ENCODE data around the gene PDE2A. TPM values are rescaled to one million over a fixed set of nuclear protein-coding genes. Genes with fewer than 3 reads are reported as not detected.

PDE2A gene
- total and polyA plus RNA-seq, 8 donors, result 3.5 to 548 (median 25.9) TPM

DNA sequence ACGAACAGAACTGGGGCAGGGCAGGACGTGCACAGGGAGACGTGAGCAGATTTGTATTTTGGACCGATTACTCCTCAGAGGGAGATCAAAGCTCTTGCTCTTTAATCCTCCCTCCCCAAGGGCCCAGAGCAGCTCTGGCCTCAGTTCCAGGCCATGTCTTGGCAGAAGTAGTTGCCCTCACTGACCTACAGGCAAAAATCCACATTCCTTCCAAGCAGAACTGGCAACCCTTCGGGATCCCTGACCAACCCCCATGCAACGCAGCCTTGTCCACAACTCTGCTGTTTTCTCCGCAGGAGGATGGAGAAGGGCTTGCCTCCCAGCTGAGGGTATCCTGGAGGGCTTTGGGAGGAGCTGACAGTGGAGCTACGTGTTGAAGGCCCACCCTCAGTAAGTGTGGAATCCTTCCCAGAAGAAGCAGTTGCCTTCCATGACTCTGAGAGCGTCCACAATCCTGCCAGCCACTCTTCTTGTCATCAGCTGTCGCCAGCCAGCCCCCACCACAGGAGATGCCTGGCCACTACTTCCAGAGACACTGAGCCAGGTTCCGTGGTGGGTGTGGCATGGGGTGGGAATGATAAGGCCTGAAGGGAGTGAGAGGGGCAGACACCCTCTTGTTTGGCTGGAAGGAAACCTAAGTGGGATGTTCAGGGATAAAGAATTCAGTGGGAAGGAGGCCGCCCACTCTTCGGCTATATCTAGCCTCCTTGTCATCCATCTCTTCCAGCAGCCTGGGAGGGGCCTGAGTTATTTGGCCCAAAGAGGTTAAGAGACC, 68.1 kb downstream of the PDE2A start:
- intact Hi-C loops (cut with DNase I; ENCODE audit: low total_unique reads), result no loop called here
- peak overlapping the region in 2 of 5 donors; percentile 8 to 9 for H3K27ac ChIP-seq
- WGBS, 5 donors, result 48 to 56% (median 51%) methylated on average over 6 to 13 of the region's 13 CpGs
- no peak overlapping the region for H3K4me3 ChIP-seq
- H3K27me3 ChIP-seq, result peaks cover 0 to 24% (median 2%) of the 10 kb centered on the region in 3 donors
- no peaks in the 10 kb centered on the region for H3K36me3 ChIP-seq
- peak in 1 of 2 donors; percentile 64 for DNase-seq
- H3K9me3 ChIP-seq, result no peaks in the 10 kb centered on the region
- peaks cover 7 to 41% (median 26%) of the 10 kb centered on the region in 4 donors for H3K4me1 ChIP-seq
- TF ChIP-seq, protein P1, sequence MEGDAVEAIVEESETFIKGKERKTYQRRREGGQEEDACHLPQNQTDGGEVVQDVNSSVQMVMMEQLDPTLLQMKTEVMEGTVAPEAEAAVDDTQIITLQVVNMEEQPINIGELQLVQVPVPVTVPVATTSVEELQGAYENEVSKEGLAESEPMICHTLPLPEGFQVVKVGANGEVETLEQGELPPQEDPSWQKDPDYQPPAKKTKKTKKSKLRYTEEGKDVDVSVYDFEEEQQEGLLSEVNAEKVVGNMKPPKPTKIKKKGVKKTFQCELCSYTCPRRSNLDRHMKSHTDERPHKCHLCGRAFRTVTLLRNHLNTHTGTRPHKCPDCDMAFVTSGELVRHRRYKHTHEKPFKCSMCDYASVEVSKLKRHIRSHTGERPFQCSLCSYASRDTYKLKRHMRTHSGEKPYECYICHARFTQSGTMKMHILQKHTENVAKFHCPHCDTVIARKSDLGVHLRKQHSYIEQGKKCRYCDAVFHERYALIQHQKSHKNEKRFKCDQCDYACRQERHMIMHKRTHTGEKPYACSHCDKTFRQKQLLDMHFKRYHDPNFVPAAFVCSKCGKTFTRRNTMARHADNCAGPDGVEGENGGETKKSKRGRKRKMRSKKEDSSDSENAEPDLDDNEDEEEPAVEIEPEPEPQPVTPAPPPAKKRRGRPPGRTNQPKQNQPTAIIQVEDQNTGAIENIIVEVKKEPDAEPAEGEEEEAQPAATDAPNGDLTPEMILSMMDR (IDR thresholded peaks at IDR 0.05), result no peak
- no peak for TF ChIP-seq POLR2A (IDR thresholded peaks at IDR 0.05)
- no peak for TF ChIP-seq EP300 (IDR thresholded peaks at IDR 0.05)
- TF ChIP-seq POLR2AphosphoS5 (IDR thresholded peaks at IDR 0.05), result no peak

DNA sequence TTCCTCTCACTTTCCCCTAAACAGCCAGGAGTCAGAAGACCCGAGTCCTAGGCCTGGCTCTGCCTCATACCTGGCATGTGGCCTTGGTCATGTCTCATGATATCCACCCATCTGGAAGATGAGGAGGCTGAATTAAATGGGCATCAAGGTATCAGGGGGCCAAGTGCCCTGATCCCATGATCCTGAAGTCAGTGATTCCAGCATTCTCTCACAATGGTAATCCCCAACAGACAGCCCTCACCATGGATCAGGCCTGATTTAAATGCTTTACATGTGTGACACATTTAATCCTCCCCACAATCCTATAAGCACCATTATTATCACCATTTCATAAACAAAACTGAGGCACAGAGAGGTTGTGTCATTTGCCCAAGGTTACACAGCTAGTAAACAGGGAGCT, 70.0 kb downstream of the PDE2A start:
- H3K9me3 ChIP-seq, result no peaks in the 10 kb centered on the region
- 73 to 88% (median 81%) methylated on average over 1 of the region's 1 CpG for WGBS, 5 donors
- H3K36me3 ChIP-seq, result no peaks in the 10 kb centered on the region
- peaks cover 0 to 30% (median 0%) of the 10 kb centered on the region in 3 donors for H3K27me3 ChIP-seq
- H3K27ac ChIP-seq, result no peak overlapping the region
- no peak for TF ChIP-seq EP300 (IDR thresholded peaks at IDR 0.05)
- no peak for TF ChIP-seq POLR2A (IDR thresholded peaks at IDR 0.05)
- TF ChIP-seq, protein P1 (IDR thresholded peaks at IDR 0.05), result no peak
- TF ChIP-seq POLR2AphosphoS5 (IDR thresholded peaks at IDR 0.05), result no peak
- H3K4me1 ChIP-seq, result peaks cover 7 to 41% (median 26%) of the 10 kb centered on the region in 4 donors
- no peak overlapping the region for H3K4me3 ChIP-seq
- intact Hi-C loops (cut with DNase I; ENCODE audit: low total_unique reads), result no loop called here
- no peak for DNase-seq

DNA sequence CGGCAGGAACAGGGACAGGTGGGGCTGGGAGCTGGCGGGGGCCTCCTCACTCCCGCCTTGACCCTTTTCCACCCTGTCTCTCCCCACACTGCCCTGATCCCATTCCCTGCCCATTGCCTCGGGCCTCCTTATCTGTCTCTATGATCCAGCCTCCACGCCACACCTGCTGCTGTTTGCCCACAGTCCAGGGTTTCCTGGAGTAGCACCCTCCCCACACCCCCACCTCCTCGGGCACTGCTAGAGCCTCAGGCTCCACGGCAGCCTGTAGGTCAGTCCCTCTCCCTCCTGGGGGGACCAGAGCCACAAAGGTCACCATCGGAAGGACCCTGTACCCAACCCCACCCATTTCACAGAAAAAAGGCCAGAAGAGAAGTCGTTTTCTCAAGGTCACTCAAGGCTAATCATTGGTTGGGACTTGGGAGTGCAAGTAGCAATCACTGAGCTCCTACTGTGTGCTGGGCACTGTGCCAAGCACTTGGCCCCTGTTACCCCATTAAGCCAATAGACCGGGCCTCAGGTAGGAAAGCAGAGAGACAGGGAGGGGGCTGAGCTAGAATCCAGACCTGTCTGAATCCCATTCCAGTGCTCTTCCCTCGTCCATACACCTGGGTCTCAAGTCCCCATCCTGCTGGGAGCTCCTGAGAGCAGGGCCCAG, 71.8 kb downstream of the PDE2A start:
- 43 to 65% (median 50%) methylated on average over 9 to 11 of the region's 11 CpGs for WGBS, 5 donors
- Histone ChIP-seq H3K27me3 (peaks cover 0 to 21% (median 0%) of the 10 kb centered on the region in 3 donors), H3K27ac (no peak overlapping the region), H3K4me3 (no peak overlapping the region), H3K9me3 (no peaks in the 10 kb centered on the region), H3K4me1 (peaks cover 7 to 33% (median 28%) of the 10 kb centered on the region in 4 donors), H3K36me3 (no peaks in the 10 kb centered on the region)
- peak; percentile 51 to 63 for DNase-seq
- TF ChIP-seq POLR2AphosphoS5 (IDR thresholded peaks at IDR 0.05), result no peak
- TF ChIP-seq POLR2A (IDR thresholded peaks at IDR 0.05), result no peak
- TF ChIP-seq, protein P1 (IDR thresholded peaks at IDR 0.05), result no peak
- TF ChIP-seq EP300 (IDR thresholded peaks at IDR 0.05), result no peak
- intact Hi-C loops (cut with DNase I; ENCODE audit: low total_unique reads), result no loop called here

DNA sequence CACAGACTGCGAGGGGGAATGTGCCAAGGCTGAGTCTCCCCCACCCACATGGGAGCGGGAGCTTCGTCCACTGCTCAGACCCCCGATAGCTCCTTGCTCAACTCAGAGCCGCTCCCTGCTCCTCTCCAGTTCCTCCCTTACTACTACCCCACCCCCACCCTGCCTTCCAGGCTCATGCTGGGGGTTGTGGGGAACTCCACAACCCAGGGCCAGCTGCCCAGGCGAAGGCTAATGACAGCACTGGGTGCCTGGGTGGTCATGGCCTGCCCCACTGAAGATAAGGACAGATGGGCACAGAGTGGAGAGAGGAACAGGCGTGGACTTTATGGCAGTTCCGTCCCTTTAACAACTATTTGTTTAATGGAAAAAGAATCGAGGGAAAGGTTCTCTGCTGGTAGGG, 73.7 kb downstream of the PDE2A start:
- Histone ChIP-seq H3K9me3 (no peaks in the 10 kb centered on the region), H3K4me3 (no peak overlapping the region), H3K27ac (no peak overlapping the region), H3K4me1 (peaks cover 3 to 19% (median 16%) of the 10 kb centered on the region in 4 donors), H3K27me3 (peaks cover 0 to 17% (median 0%) of the 10 kb centered on the region in 3 donors), H3K36me3 (no peaks in the 10 kb centered on the region)
- intact Hi-C loops (cut with DNase I; ENCODE audit: low total_unique reads), result no loop called here
- 41 to 70% (median 43%) methylated on average over 9 of the region's 9 CpGs for WGBS, 5 donors
- DNase-seq, result peak in 1 of 2 donors; percentile 27
- no peak for TF ChIP-seq POLR2A (IDR thresholded peaks at IDR 0.05)
- no peak for TF ChIP-seq EP300 (IDR thresholded peaks at IDR 0.05)
- TF ChIP-seq, protein P1 (IDR thresholded peaks at IDR 0.05), result no peak
- TF ChIP-seq POLR2AphosphoS5 (IDR thresholded peaks at IDR 0.05), result no peak
